Measurements from ENCODE around the gene TAB3. TPM values are rescaled to one million over a fixed set of nuclear protein-coding genes. Genes with fewer than 3 reads are reported as not detected.

The TAB3 gene
- 12.9 and 19.4 TPM in 2 replicates for total RNA-seq

GRCh38 chrX:30889147-30890140 is at the start of gene TAB3:
Gene TAB3, minus strand, starts transcription at chrX:30889254. Its CDS starts 29,666 bp downstream, at chrX:30859588.
- no peak for TF ChIP-seq CTCF (conservative IDR thresholded peaks at IDR 0.05; ENCODE audit: low read depth, low read length)
- DNase-seq (ENCODE audit: low read depth) = peak; percentile 75
- peak within 1 kb of the TSS; percentile 72 for H3K4me3 ChIP-seq (ENCODE audit: low read depth, low read length)

GRCh38 chrX:30938295-30938694 is 49.2 kb upstream of the TAB3 start:
- H3K4me3 ChIP-seq (ENCODE audit: low read depth, low read length) = no peak overlapping the region
- DNase-seq (ENCODE audit: low read depth) = no peak
- TF ChIP-seq CTCF (conservative IDR thresholded peaks at IDR 0.05; ENCODE audit: low read depth, low read length) = no peak

GRCh38 chrX:30935985-30936384 is 46.9 kb upstream of the TAB3 start:
- peak; percentile 1 for DNase-seq (ENCODE audit: low read depth)
- TF ChIP-seq CTCF (conservative IDR thresholded peaks at IDR 0.05; ENCODE audit: low read depth, low read length) = peak; percentile 54
- no peak overlapping the region for H3K4me3 ChIP-seq (ENCODE audit: low read depth, low read length)

- DNase-seq (ENCODE audit: low read depth) = no peak
- H3K4me3 ChIP-seq (ENCODE audit: low read depth, low read length) = no peak overlapping the region
- TF ChIP-seq CTCF (conservative IDR thresholded peaks at IDR 0.05; ENCODE audit: low read depth, low read length) = no peak
Observed at GRCh38 chrX:30931920-30932319, 42.9 kb upstream of the TAB3 start.

- no peak for TF ChIP-seq CTCF (conservative IDR thresholded peaks at IDR 0.05; ENCODE audit: low read depth, low read length)
- no peak overlapping the region for H3K4me3 ChIP-seq (ENCODE audit: low read depth, low read length)
- no peak for DNase-seq (ENCODE audit: low read depth)
Observed at GRCh38 chrX:30930679-30931078, 41.6 kb upstream of the TAB3 start.

GRCh38 chrX:30930143-30930542 is 41.1 kb upstream of the TAB3 start:
- no peak for TF ChIP-seq CTCF (conservative IDR thresholded peaks at IDR 0.05; ENCODE audit: low read depth, low read length)
- DNase-seq (ENCODE audit: low read depth) = no peak
- H3K4me3 ChIP-seq (ENCODE audit: low read depth, low read length) = no peak overlapping the region

Data from epithelial cell of proximal tubule (primary cell).